Measurements from ENCODE around the gene PLEKHM1. TPM values are rescaled to one million over a fixed set of nuclear protein-coding genes. Genes with fewer than 3 reads are reported as not detected.

PLEKHM1 gene
- total and polyA plus RNA-seq, 2 of the 13 experiments (the other 11 are each of a cell fraction or from before 2014, with no cell fraction given), result 7.6 to 13.5 TPM

GRCh38 chr17:45402916-45403315 is 87.6 kb downstream of the PLEKHM1 start (continued):
- TF ChIP-seq PBX2 (CRISPR knock-in tag; IDR thresholded peaks at IDR 0.05), result no peak
- no peak for TF ChIP-seq PCBP2 (optimal IDR thresholded peaks at IDR 0.05; ENCODE audit: low read depth, low read length, poor library complexity, severe bottlenecking)
- TF ChIP-seq FOXO1 (CRISPR knock-in tag; IDR thresholded peaks at IDR 0.05), result no peak
- TF ChIP-seq ZBTB26 (CRISPR knock-in tag; IDR thresholded peaks at IDR 0.05; ENCODE audit: borderline replicate concordance), result no peak
- TF ChIP-seq SNAPC5 (CRISPR knock-in tag; IDR thresholded peaks at IDR 0.05; ENCODE audit: borderline replicate concordance), result no peak

GRCh38 chr17:45398800-45399199 is 91.7 kb downstream of the PLEKHM1 start:
- H3K4me2 ChIP-seq (ENCODE audit: low read depth, low read length), result no peak overlapping the region
- peaks cover 7% of the 10 kb centered on the region; the same call in 1 of the 2 replicates for H3K4me1 ChIP-seq (ENCODE audit: insufficient read depth, low read length)
- ChIA-PET CTCF (ENCODE audit: low intra/inter-chr PET ratio, low total read pairs) (no interaction called here), POLR2A (no interaction called here)
- H3K36me3 ChIP-seq (replicated peaks in 1 of 2; ENCODE audit: control insufficient read depth in 1 of 2, insufficient read depth in 2 of 2, low read length in 2 of 2), result peaks cover 19 to 41% of the 10 kb centered on the region in 2 experiments
- H4K20me1 ChIP-seq (ENCODE audit: insufficient read depth, low read length), result no peaks in the 10 kb centered on the region
- in situ Hi-C loops (cut with HindIII; ENCODE audit: extremely low pct_ligation_motif_present, low pct_unique_long_range_greater_than_20kb) (no loop called here), intact Hi-C loops (cut with micrococcal nuclease; ENCODE audit: unreplicated experiment) (no loop called here)
- TF ChIP-seq ZKSCAN1 (IDR thresholded peaks at IDR 0.05; ENCODE audit: low read length) (no peak), ZNF614 (CRISPR knock-in tag; IDR thresholded peaks at IDR 0.05; ENCODE audit: borderline replicate concordance) (no peak)
- no peaks in the 10 kb centered on the region for H3K9me3 ChIP-seq (ENCODE audit: low read length)
- no peak overlapping the region for H2AFZ ChIP-seq (ENCODE audit: low read length)
- DNase-seq (ENCODE audit: low spot score) (no peak), FAIRE-seq (no peak), ATAC-seq (no peak)
- 85% methylated on average over 5 of the region's 5 CpGs for WGBS (ENCODE audit: low lambda C conversion rate)
- no peak overlapping the region for H3K4me3 ChIP-seq (replicated peaks in 1 of 3; ENCODE audit: insufficient read depth in 1 of 3, low read depth in 2 of 3, low read length in 3 of 3)
- H3K9ac ChIP-seq (ENCODE audit: insufficient read depth, low read depth, low read length), result no peak overlapping the region
- H3K27ac ChIP-seq (ENCODE audit: extremely low read length, insufficient read depth, low read length), result no peak overlapping the region
- H3K79me2 ChIP-seq (ENCODE audit: insufficient read depth, low read length), result no peaks in the 10 kb centered on the region
- no TSS peak for BruUV-seq (replicated peaks)
- no peaks in the 10 kb centered on the region for H3K27me3 ChIP-seq (ENCODE audit: control insufficient read depth in 1 of 2, insufficient read depth in 2 of 2, low read length in 2 of 2)
